ENCODE data around the gene CREB5. TPM values are rescaled to one million over a fixed set of nuclear protein-coding genes. Genes with fewer than 3 reads are reported as not detected.

The CREB5 gene
- total RNA-seq, 1 experiment from 2014 or later, result 1.3 TPM

- TF ChIP-seq CTCF (IDR thresholded peaks at IDR 0.05) (no peak), GABPB1 (CRISPR knock-in tag; IDR thresholded peaks at IDR 0.05) (no peak), ATF1 (CRISPR knock-in tag; IDR thresholded peaks at IDR 0.05) (no peak), PREB (CRISPR knock-in tag; IDR thresholded peaks at IDR 0.05; ENCODE audit: borderline replicate concordance) (no peak), ZNF416 (CRISPR knock-in tag; IDR thresholded peaks at IDR 0.05) (no peak), TEAD1 (CRISPR knock-in tag; IDR thresholded peaks at IDR 0.05) (no peak), USF2 (CRISPR knock-in tag; IDR thresholded peaks at IDR 0.05) (no peak), FOXP4 (CRISPR knock-in tag; IDR thresholded peaks at IDR 0.05) (no peak), JUN (CRISPR knock-in tag; IDR thresholded peaks at IDR 0.05) (no peak), RELA (CRISPR knock-in tag; IDR thresholded peaks at IDR 0.05; ENCODE audit: borderline replicate concordance) (no peak)
Observed at GRCh38 chr7:28668085-28668484, 255.8 kb downstream of the CREB5 start (continued).

- POLR2A ChIA-PET, result interaction anchor here (0.6 kb wide), 1 partner anchor 31 kb away, joined by 4 read pairs; no protein-coding TSS in a partner anchor
- Mint-ChIP-seq H3K9me3 (no peaks in the 10 kb centered on the region), H3K36me3 (no peaks in the 10 kb centered on the region), H3K4me3 (no peak overlapping the region), H3K27ac (no peak overlapping the region), H3K4me1 (peaks cover 15% of the 10 kb centered on the region), H3K27me3 (ENCODE audit: low read depth) (no peaks in the 10 kb centered on the region)
- ATAC-seq, result no peak
- DNase-seq (ENCODE audit: low spot score), result no peak
- CTCF ChIA-PET, result no interaction called here
- no peak for TF ChIP-seq FOXP4 (CRISPR knock-in tag; IDR thresholded peaks at IDR 0.05)
- TF ChIP-seq TEAD4 (CRISPR knock-in tag; IDR thresholded peaks at IDR 0.05), result no peak
Observed at GRCh38 chr7:28669330-28669729, 257.0 kb downstream of the CREB5 start.

GRCh38 chr7:28671526-28671925, 259.2 kb downstream of the CREB5 start:
- H3K9me3 Mint-ChIP-seq, result no peaks in the 10 kb centered on the region
- H3K4me3 Mint-ChIP-seq, result no peak overlapping the region
- ATAC-seq, result no peak
- TF ChIP-seq NR3C1 (CRISPR knock-in tag; conservative IDR thresholded peaks at IDR 0.05; ENCODE audit: low read depth), result no peak
- TF ChIP-seq ZSCAN18 (CRISPR knock-in tag; IDR thresholded peaks at IDR 0.05), result no peak
- TF ChIP-seq SMAD4 (CRISPR knock-in tag; IDR thresholded peaks at IDR 0.05), result no peak
- TF ChIP-seq NFYB (CRISPR knock-in tag; conservative IDR thresholded peaks at IDR 0.05; ENCODE audit: low read depth), result no peak
- no peak for TF ChIP-seq E2F4 (CRISPR knock-in tag; IDR thresholded peaks at IDR 0.05; ENCODE audit: borderline replicate concordance, low read depth)
- no peak for TF ChIP-seq ZBTB21 (CRISPR knock-in tag; IDR thresholded peaks at IDR 0.05; ENCODE audit: borderline replicate concordance)
- no peak for TF ChIP-seq TP53 (CRISPR knock-in tag; IDR thresholded peaks at IDR 0.05)
- no peak for TF ChIP-seq TEAD1 (CRISPR knock-in tag; IDR thresholded peaks at IDR 0.05)
- no peak for TF ChIP-seq NFE2L1 (CRISPR knock-in tag; IDR thresholded peaks at IDR 0.05)
- no peak for TF ChIP-seq ZNF671 (CRISPR knock-in tag; IDR thresholded peaks at IDR 0.05)
- peaks cover 37% of the 10 kb centered on the region for H3K4me1 Mint-ChIP-seq
- no peaks in the 10 kb centered on the region for H3K36me3 Mint-ChIP-seq
- no peaks in the 10 kb centered on the region for H3K27me3 Mint-ChIP-seq (ENCODE audit: low read depth)
- ChIA-PET CTCF (no interaction called here), POLR2A (no interaction called here)
- H3K27ac Mint-ChIP-seq, result 0 out of 2 replicates have a peak overlapping the region, but pooled peaks have one; percentile 11
- no peak for DNase-seq (ENCODE audit: low spot score)
